Fibroblast of lung (primary cell): ENCODE data around the gene PYROXD2. TPM values are rescaled to one million over a fixed set of nuclear protein-coding genes. Genes with fewer than 3 reads are reported as not detected.

Experiments used
- DNase-seq, 2 donors: peaks; one replicate each; pipeline versions ENCODE4 v3.0.0 to v3.0.0-alpha.2; 2010; ENCODE audit warnings: low read depth in 2 of 2
- H2AFZ ChIP-seq: 2 replicates; pipeline ENCODE4 v1.5.1; 2012; ENCODE audit warnings: low read length, control low read depth, inconsistent platforms
- H3K27ac ChIP-seq: 2 replicates; pipeline ENCODE4 v1.5.1; 2011; ENCODE audit warnings: low read length, control low read depth; ENCODE audit not compliant: insufficient read depth
- H3K27me3 ChIP-seq: 2 replicates; pipeline ENCODE4 v1.5.1; 2011; ENCODE audit warnings: mild to moderate bottlenecking, low read length; ENCODE audit not compliant: control insufficient read depth, insufficient read depth
- H3K36me3 ChIP-seq: 2 replicates; pipeline ENCODE4 v1.5.1; 2011; ENCODE audit warnings: low read length; ENCODE audit not compliant: control insufficient read depth, insufficient read depth
- H3K4me1 ChIP-seq: 2 replicates; pipeline ENCODE4 v1.5.1; 2011; ENCODE audit warnings: low read length; ENCODE audit not compliant: control insufficient read depth, insufficient read depth; ENCODE audit errors: extremely low read depth
- H3K4me2 ChIP-seq: 2 replicates; pipeline ENCODE4 v1.5.1; 2011; ENCODE audit warnings: low read length, control low read depth; ENCODE audit not compliant: insufficient read depth; ENCODE audit errors: extremely low read depth
- H3K4me3 ChIP-seq, 4 experiments: fragments of 200-600 bp in 1 of 4; sonication (generic) in 1 of 4; replicated peaks in 1 of 4; 2 replicates each; pipeline ENCODE4 v1.5.1; 2011 to 2016; ENCODE audit warnings: low read length in 4 of 4, low read depth in 3 of 4, mild to moderate bottlenecking in 3 of 4, control low read depth in 2 of 4, inconsistent platforms in 1 of 4, mixed read lengths in 1 of 4; ENCODE audit not compliant: insufficient read depth in 1 of 4; ENCODE audit errors: control extremely low read depth in 1 of 4
- H3K79me2 ChIP-seq: 2 replicates; pipeline ENCODE4 v1.5.1; 2012; ENCODE audit warnings: mild to moderate bottlenecking, low read length, inconsistent platforms; ENCODE audit not compliant: control insufficient read depth, insufficient read depth
- H3K9ac ChIP-seq: 2 replicates; pipeline ENCODE4 v1.5.1; 2011; ENCODE audit warnings: mild to moderate bottlenecking, low read length, control low read depth; ENCODE audit not compliant: insufficient read depth
- H3K9me3 ChIP-seq: 2 replicates; pipeline ENCODE4 v1.5.1; 2012; ENCODE audit warnings: low read depth, low read length; ENCODE audit not compliant: control insufficient read depth, insufficient read depth
- H4K20me1 ChIP-seq: 2 replicates; pipeline ENCODE4 v1.5.1; 2011; ENCODE audit warnings: low read length; ENCODE audit not compliant: control insufficient read depth, insufficient read depth; ENCODE audit errors: extremely low read depth
- CTCF ChIP-seq, 2 donors: IDR thresholded peaks in 1 of 2; conservative IDR thresholded peaks in 1 of 2; 1 replicate in 1 of 2; 2 replicates in 1 of 2; pipeline ENCODE4 v1.5.1; 2011 to 2012; ENCODE audit warnings: low read length in 2 of 2, control low read depth in 1 of 2, inconsistent platforms in 1 of 2, low read depth in 1 of 2, mild to moderate bottlenecking in 1 of 2
- EZH2 ChIP-seq: IDR thresholded peaks from 2 replicates; pipeline ENCODE4 v1.5.1; 2012; ENCODE audit warnings: low read length, control low read depth, mild to moderate bottlenecking; ENCODE audit errors: missing control alignments
- polyA plus RNA-seq, 2 donors: library from polyadenylated mRNA; depleted of rRNA in 1 of 2; stranded (reverse) in 1 of 2; unstranded in 1 of 2; fragments of >200 nt; gene quantifications; 2 replicates each; pipeline ENCODE4 v1.2.1, GENCODE V29; 2011 to 2012; ENCODE audit warnings: missing spikeins in 1 of 2
- total RNA-seq: library from RNA; depleted of rRNA; stranded (reverse); fragments of >200 nt; gene quantifications from 2 replicates; pipeline ENCODE4 v1.2.1, GENCODE V29; 2014

PYROXD2 gene
- total and polyA plus RNA-seq, 2 donors (not counting 1 experiment from before 2014, with no cell fraction given) = 8.7 to 16.0 TPM

- Histone ChIP-seq H3K27me3 (no peaks in the 10 kb centered on the region), H3K79me2 (no peaks in the 10 kb centered on the region), H2AFZ (no peak overlapping the region), H3K27ac (no peak overlapping the region), H3K4me1 (peaks cover 22% of the 10 kb centered on the region), H3K9me3 (no peaks in the 10 kb centered on the region), H3K9ac (no peak overlapping the region), H3K4me3 (no peak overlapping the region), H3K4me2 (no peak overlapping the region), H4K20me1 (no peaks in the 10 kb centered on the region), H3K36me3 (peaks cover 3% of the 10 kb centered on the region)
- peak in 1 of 2 donors; percentile 41 for DNase-seq
- TF ChIP-seq CTCF (conservative IDR thresholded peaks at IDR 0.05 in 1 of 2, IDR thresholded peaks at IDR 0.05 in 1 of 2; ENCODE audit: low read depth in 1 of 2, low read length in 2 of 2) (no peak), EZH2 (no peak)
These were observed 14.5 kb downstream of the PYROXD2 start for GRCh38 chr10:98400482-98400881.

GRCh38 chr10:98399784-98400183, 15.2 kb downstream of the PYROXD2 start:
- no peaks in the 10 kb centered on the region for H4K20me1 ChIP-seq
- no peak for DNase-seq
- H3K9ac ChIP-seq = no peak overlapping the region
- no peaks in the 10 kb centered on the region for H3K79me2 ChIP-seq
- H3K27me3 ChIP-seq = no peaks in the 10 kb centered on the region
- no peak overlapping the region for H3K4me3 ChIP-seq
- no peak overlapping the region for H3K27ac ChIP-seq
- no peak overlapping the region for H3K4me2 ChIP-seq
- H3K36me3 ChIP-seq = peaks cover 3% of the 10 kb centered on the region
- peaks cover 18% of the 10 kb centered on the region for H3K4me1 ChIP-seq
- TF ChIP-seq EZH2 (no peak), CTCF (conservative IDR thresholded peaks at IDR 0.05 in 1 of 2, IDR thresholded peaks at IDR 0.05 in 1 of 2; ENCODE audit: low read depth in 1 of 2, low read length in 2 of 2) (no peak)
- H3K9me3 ChIP-seq = no peaks in the 10 kb centered on the region
- H2AFZ ChIP-seq = no peak overlapping the region

GRCh38 chr10:98397089-98397600, 17.8 kb downstream of the PYROXD2 start:
- Histone ChIP-seq H3K79me2 (no peaks in the 10 kb centered on the region), H3K27me3 (no peaks in the 10 kb centered on the region), H2AFZ (no peak overlapping the region), H3K4me2 (no peak overlapping the region), H3K9me3 (no peaks in the 10 kb centered on the region), H3K4me1 (peaks cover 2% of the 10 kb centered on the region), H3K27ac (no peak overlapping the region), H3K36me3 (peaks cover 12% of the 10 kb centered on the region), H4K20me1 (no peaks in the 10 kb centered on the region), H3K4me3 (no peak overlapping the region), H3K9ac (no peak overlapping the region)
- DNase-seq = no peak
- no peak for TF ChIP-seq CTCF (conservative IDR thresholded peaks at IDR 0.05 in 1 of 2, IDR thresholded peaks at IDR 0.05 in 1 of 2; ENCODE audit: low read depth in 1 of 2, low read length in 2 of 2)
- TF ChIP-seq EZH2 = no peak
